Endothelial cell (in vitro differentiated cells): ENCODE data around the gene CMSS1. TPM values are rescaled to one million over a fixed set of nuclear protein-coding genes. Genes with fewer than 3 reads are reported as not detected.
A peak's percentile ranks its signal among the peaks of the same experiment; 100 is the strongest.

ENCODE experiments used
- DNase-seq: peaks from one replicate; pipeline ENCODE4 v3.0.0; 2021; ENCODE audit warnings: low spot score
- H3K27ac Mint-ChIP-seq: one replicate; pipeline ENCODE4 v1.8.0; 2021; ENCODE audit warnings: mixed read lengths, inconsistent platforms; ENCODE audit not compliant: unreplicated experiment
- H3K27me3 Mint-ChIP-seq: one replicate; pipeline ENCODE4 v1.8.0; 2021; ENCODE audit warnings: mild to moderate bottlenecking, moderate library complexity, mixed read lengths, inconsistent platforms; ENCODE audit not compliant: unreplicated experiment
- H3K36me3 Mint-ChIP-seq: one replicate; pipeline ENCODE4 v1.8.0; 2021; ENCODE audit warnings: mild to moderate bottlenecking, low read depth, mixed read lengths, inconsistent platforms; ENCODE audit not compliant: unreplicated experiment
- H3K4me1 Mint-ChIP-seq: one replicate; pipeline ENCODE4 v1.8.0; 2021; ENCODE audit warnings: mild to moderate bottlenecking, mixed read lengths, inconsistent platforms; ENCODE audit not compliant: unreplicated experiment
- H3K4me3 Mint-ChIP-seq: one replicate; pipeline ENCODE4 v1.8.0; 2021; ENCODE audit warnings: mild to moderate bottlenecking, mixed read lengths, inconsistent platforms; ENCODE audit not compliant: unreplicated experiment
- H3K9me3 Mint-ChIP-seq: one replicate; pipeline ENCODE4 v1.8.0; 2021; ENCODE audit warnings: mixed read lengths, inconsistent platforms; ENCODE audit not compliant: unreplicated experiment
- CTCF ChIP-seq: fragments of 200-600 bp; sonication (generic); IDR thresholded peaks from one replicate; pipeline ENCODE4 v1.5.0; 2021; ENCODE audit warnings: antibody characterized with exemption; ENCODE audit not compliant: unreplicated experiment
- total RNA-seq: library from RNA; stranded (reverse); fragmentation: NEBNext Ultra II Directional; extraction: Animal tissue kit (Norgen Biotek cat#: 25700); gene quantifications from one replicate; pipeline ENCODE4 v1.2.1, GENCODE V29; 2021; ENCODE audit not compliant: unreplicated experiment

Gene CMSS1
- total RNA-seq, 1 donor from 2014 or later = 25.8 TPM

- Mint-ChIP-seq H3K4me1 (peaks cover 10% of the 10 kb centered on the region), H3K27me3 (peaks cover 2% of the 10 kb centered on the region), H3K4me3 (no peak overlapping the region), H3K27ac (no peak overlapping the region), H3K9me3 (no peaks in the 10 kb centered on the region), H3K36me3 (peaks cover 9% of the 10 kb centered on the region)
- DNase-seq = no peak
- no peak for TF ChIP-seq CTCF
These were observed 18.2 kb upstream of the CMSS1 start for GRCh38 chr3:99799422-99799821.

GRCh38 chr3:99803297-99803696 is 14.4 kb upstream of the CMSS1 start:
- Mint-ChIP-seq H3K9me3 (peaks cover 8% of the 10 kb centered on the region), H3K27ac (no peak overlapping the region), H3K4me1 (peaks cover 10% of the 10 kb centered on the region), H3K36me3 (peaks cover 18% of the 10 kb centered on the region), H3K27me3 (peaks cover 3% of the 10 kb centered on the region), H3K4me3 (no peak overlapping the region)
- TF ChIP-seq CTCF = no peak
- no peak for DNase-seq

GRCh38 chr3:99805160-99805559 is 12.5 kb upstream of the CMSS1 start:
- Mint-ChIP-seq H3K9me3 (peaks cover 8% of the 10 kb centered on the region), H3K27ac (no peak overlapping the region), H3K4me3 (no peak overlapping the region), H3K4me1 (peaks cover 10% of the 10 kb centered on the region), H3K27me3 (peaks cover 3% of the 10 kb centered on the region), H3K36me3 (peaks cover 18% of the 10 kb centered on the region)
- no peak for DNase-seq
- TF ChIP-seq CTCF = no peak

GRCh38 chr3:99808163-99808794 is 9.4 kb upstream of the CMSS1 start:
- Mint-ChIP-seq H3K36me3 (peaks cover 13% of the 10 kb centered on the region), H3K27ac (no peak overlapping the region), H3K4me3 (no peak overlapping the region), H3K9me3 (peaks cover 8% of the 10 kb centered on the region), H3K4me1 (peaks cover 2% of the 10 kb centered on the region), H3K27me3 (peaks cover 6% of the 10 kb centered on the region)
- peak; percentile 69 for DNase-seq
- peak; percentile 78 for TF ChIP-seq CTCF

- Mint-ChIP-seq H3K27ac (no peak overlapping the region), H3K27me3 (peaks cover 4% of the 10 kb centered on the region), H3K4me1 (peaks cover 2% of the 10 kb centered on the region), H3K9me3 (peaks cover 8% of the 10 kb centered on the region), H3K36me3 (peaks cover 8% of the 10 kb centered on the region), H3K4me3 (no peak overlapping the region)
- no peak for TF ChIP-seq CTCF
- no peak for DNase-seq
These were observed 8.1 kb upstream of the CMSS1 start for GRCh38 chr3:99809565-99809964.
